HCT116 (cell line): Measurements from ENCODE around the gene TACC2. TPM values are rescaled to one million over a fixed set of nuclear protein-coding genes. Genes with fewer than 3 reads are reported as not detected.

Source experiments
- ATAC-seq: fragments of 200-7000 bp; cut with Tn5 transposase; 2 replicates; pipeline ENCODE4 v1.9.1; 2020; ENCODE audit warnings: mild to moderate bottlenecking, moderate library complexity
- BruUV-seq: library from RNA; stranded (reverse); fragments of 400-500 nt; replicated peaks from 2 replicates; lab custom pipeline; 2021; lab: Mats Ljungman, UMichigan
- CTCF ChIA-PET: fragments of 300-600 bp; sonication (Branson Sonifier 250); formaldehyde crosslinking; loops from one replicate; lab custom pipeline; 2021; ENCODE audit warnings: antibody characterized with exemption; lab: Charles Lee
- POLR2A ChIA-PET: fragments of 300-600, 350-600 bp; sonication (Branson Sonifier 250); formaldehyde crosslinking; loops from one replicate; lab custom pipeline; 2021; ENCODE audit warnings: antibody characterized with exemption; lab: Charles Lee
- RAD21 ChIA-PET, 2 experiments: fragments of 300-600 bp; sonication (Branson Sonifier 250); formaldehyde crosslinking; loops; one replicate each; lab custom pipeline; 2023; ENCODE audit warnings: low total read pairs in 2 of 2; ENCODE audit not compliant: uncharacterized antibody in 2 of 2, unreplicated experiment in 2 of 2, low non-redundant PET in 1 of 2; lab: Charles Lee
- DNase-seq: peaks from one replicate; pipeline ENCODE4 v3.0.0-alpha.2; 2010; ENCODE audit warnings: low read depth, low spot score
- H2AFZ ChIP-seq: fragments of 200-600 bp; shearing (Covaris generic), sonication (generic); 2 replicates; pipeline ENCODE4 v1.6.1; 2017; ENCODE audit warnings: low read depth, mixed run types, mixed read lengths, antibody characterized with exemption, low read length; ENCODE audit not compliant: poor library complexity, severe bottlenecking
- H3K27ac ChIP-seq: 2 replicates; pipeline ENCODE4 v1.5.1; 2012; ENCODE audit warnings: low read depth, low read length
- H3K27me3 ChIP-seq: fragments of 200-600 bp; sonication (generic); 2 replicates; pipeline ENCODE4 v1.6.1; 2016; ENCODE audit warnings: mixed run types, low read length, mixed read lengths; ENCODE audit not compliant: insufficient read depth
- H3K36me3 ChIP-seq, 2 experiments: fragments of 200-500 bp in 1 of 2; fragments of 200-600 bp in 1 of 2; sonication (Bioruptor generic) in 1 of 2; sonication (generic) in 1 of 2; 2 replicates each; pipeline versions ENCODE4 v1.5.1 to v1.6.1; 2014 to 2016; ENCODE audit warnings: low read length in 2 of 2, inconsistent platforms in 1 of 2, mixed read lengths in 1 of 2, mixed run types in 1 of 2; ENCODE audit not compliant: insufficient read depth in 2 of 2, control insufficient read depth in 1 of 2
- H3K4me1 ChIP-seq, 2 experiments: fragments of 200-600 bp in 1 of 2; sonication (generic) in 1 of 2; 2 replicates each; pipeline versions ENCODE4 v1.5.1 to v1.6.1; 2012 to 2017; ENCODE audit warnings: low read length in 2 of 2, inconsistent platforms in 1 of 2, mild to moderate bottlenecking in 1 of 2, mixed read lengths in 1 of 2, mixed run types in 1 of 2, moderate library complexity in 1 of 2; ENCODE audit not compliant: insufficient read depth in 2 of 2, control insufficient read depth in 1 of 2
- H3K4me2 ChIP-seq: fragments of 200-600 bp; sonication (generic); 2 replicates; pipeline ENCODE4 v1.6.1; 2017; ENCODE audit warnings: mixed run types, low read length, mixed read lengths
- H3K4me3 ChIP-seq, 2 experiments: fragments of 200-600 bp in 1 of 2; sonication (generic) in 1 of 2; replicated peaks in 1 of 2; 2 replicates each; pipeline ENCODE4 v1.5.1; 2011 to 2016; ENCODE audit warnings: low read length in 2 of 2, control low read depth in 1 of 2, low read depth in 1 of 2, mild to moderate bottlenecking in 1 of 2, mixed read lengths in 1 of 2, mixed run types in 1 of 2
- H3K79me2 ChIP-seq: fragments of 200-600 bp; sonication (generic); 2 replicates; pipeline ENCODE4 v1.6.1; 2017; ENCODE audit warnings: mild to moderate bottlenecking, mixed run types, low read length, moderate library complexity, mixed read lengths; ENCODE audit not compliant: insufficient read depth
- H3K9ac ChIP-seq: fragments of 200-600 bp; sonication (generic); 2 replicates; pipeline ENCODE4 v1.6.1; 2016; ENCODE audit warnings: low read length, mixed read lengths
- H3K9me2 ChIP-seq: fragments of 200-600 bp; sonication (generic), shearing (Covaris generic); 2 replicates; pipeline ENCODE4 v1.6.1; 2017; ENCODE audit warnings: mixed run types, mild to moderate bottlenecking, moderate library complexity; ENCODE audit not compliant: insufficient read depth
- H3K9me3 ChIP-seq, 2 experiments: fragments of 200-500 bp in 1 of 2; fragments of 200-600 bp in 1 of 2; sonication (Bioruptor generic) in 1 of 2; sonication (generic) in 1 of 2; 2 replicates each; pipeline ENCODE4 v1.6.1; 2014 to 2017; ENCODE audit warnings: low read length in 2 of 2, mixed read lengths in 2 of 2, inconsistent platforms in 1 of 2, low read depth in 1 of 2, mild to moderate bottlenecking in 1 of 2, mixed run types in 1 of 2, moderate library complexity in 1 of 2; ENCODE audit not compliant: control insufficient read depth in 1 of 2, insufficient read depth in 1 of 2
- H4K20me1 ChIP-seq: fragments of 200-600 bp; sonication (generic), shearing (Covaris generic); 2 replicates; pipeline ENCODE4 v1.6.1; 2017; ENCODE audit warnings: mixed run types, mild to moderate bottlenecking, moderate library complexity; ENCODE audit not compliant: insufficient read depth
- CBX3 ChIP-seq: IDR thresholded peaks from 2 replicates; pipeline ENCODE4 v1.6.1; 2012; ENCODE audit warnings: low read depth
- CEBPB ChIP-seq: IDR thresholded peaks from 2 replicates; pipeline ENCODE4 v1.6.1; 2012; ENCODE audit warnings: low read depth
- CTCF ChIP-seq, 3 experiments: fragments of 200-600 bp in 1 of 3; sonication (generic) in 1 of 3; IDR thresholded peaks in 2 of 3; conservative IDR thresholded peaks in 1 of 3; 2 replicates each; pipeline ENCODE4 v1.5.1; 2012 to 2017; ENCODE audit warnings: low read depth in 2 of 3, low read length in 2 of 3, antibody characterized with exemption in 1 of 3, borderline replicate concordance in 1 of 3, control low read depth in 1 of 3, mild to moderate bottlenecking in 1 of 3, mixed read lengths in 1 of 3, mixed run types in 1 of 3, moderate library complexity in 1 of 3; ENCODE audit not compliant: insufficient read depth in 1 of 3
- EGR1 ChIP-seq: IDR thresholded peaks from 2 replicates; pipeline ENCODE4 v1.6.1; 2012; ENCODE audit warnings: low read depth
- ELF1 ChIP-seq: IDR thresholded peaks from 2 replicates; pipeline ENCODE4 v1.6.1; 2012; ENCODE audit warnings: low read depth, borderline replicate concordance
- EZH2phosphoT487 ChIP-seq: fragments of 200-600 bp; IDR thresholded peaks from 2 replicates; pipeline ENCODE4 v1.6.1; 2018; ENCODE audit warnings: antibody characterized with exemption, borderline replicate concordance
- FOSL1 ChIP-seq: IDR thresholded peaks from 2 replicates; pipeline ENCODE4 v1.6.1; 2012; ENCODE audit warnings: low read depth
- JUND ChIP-seq: IDR thresholded peaks from 2 replicates; pipeline ENCODE4 v1.6.1; 2012
- RAD21 ChIP-seq: IDR thresholded peaks from 2 replicates; pipeline ENCODE4 v1.6.1; 2012; ENCODE audit warnings: low read depth, mild to moderate bottlenecking
- REST ChIP-seq: IDR thresholded peaks from 2 replicates; pipeline ENCODE4 v1.6.1; 2012; ENCODE audit warnings: low read depth
- SP1 ChIP-seq: IDR thresholded peaks from 2 replicates; pipeline ENCODE4 v1.6.1; 2012; ENCODE audit warnings: low read depth
- TCF7L2 ChIP-seq: IDR thresholded peaks from 2 replicates; pipeline ENCODE4 v1.7.0; 2011; ENCODE audit warnings: borderline replicate concordance, inconsistent platforms; ENCODE audit not compliant: insufficient read depth, insufficient read length; ENCODE audit errors: extremely low read depth
- YY1 ChIP-seq: IDR thresholded peaks from 2 replicates; pipeline ENCODE4 v1.6.1; 2011; ENCODE audit warnings: low read length, low read depth, moderate library complexity, mild to moderate bottlenecking; ENCODE audit not compliant: insufficient replicate concordance; ENCODE audit errors: extremely low read depth
- ZBTB33 ChIP-seq: IDR thresholded peaks from 2 replicates; pipeline ENCODE4 v1.6.1; 2011; ENCODE audit warnings: mild to moderate bottlenecking, low read length, moderate library complexity; ENCODE audit not compliant: insufficient replicate concordance; ENCODE audit errors: extremely low read depth
- ZFX ChIP-seq: fragments of 450-650 bp; IDR thresholded peaks from 2 replicates; pipeline ENCODE4 v1.6.1; 2017
- ZNF274 ChIP-seq: fragments of 200-500 bp; sonication (Bioruptor generic); IDR thresholded peaks from 2 replicates; pipeline ENCODE4 v1.6.1; 2014; ENCODE audit warnings: mild to moderate bottlenecking, low read depth, low read length, inconsistent platforms
- intact Hi-C: fragments of 100-400 bp; cut with micrococcal nuclease; formaldehyde crosslinking; loops from 2 replicates; pipeline ENCODE4 v1.10.0; 2022
- total RNA-seq: library from RNA; stranded (reverse); gene quantifications from one replicate; pipeline ENCODE4 v1.2.1, GENCODE V29; 2021; ENCODE audit not compliant: unreplicated experiment

The TACC2 gene
- total RNA-seq, 1 experiment from 2014 or later, result 38.6 TPM

GRCh38 chr10:122298206-122298597 lies 309.2 kb downstream of the TACC2 start:
- no peaks in the 10 kb centered on the region for H3K36me3 ChIP-seq
- BruUV-seq, result no TSS peak
- ChIA-PET CTCF (interaction anchor here (0.9 to 3.2 kb wide), 29 partner anchors 10 to 406 kb away, joined by 3 to 150 read pairs (median 6); partner anchors contain the start of gene PLEKHA1), RAD21 (interaction anchor here (1.0 to 2.2 kb wide), 12 partner anchors 10 to 267 kb away, joined by 3 to 22 read pairs (median 6); partner anchors contain the start of gene PLEKHA1 (in 1 of the 2)), POLR2A (interaction anchor here (0.8 to 1.6 kb wide), 5 partner anchors 10 to 267 kb away, joined by 3 to 6 read pairs (median 4); no protein-coding TSS in a partner anchor)
- no peaks in the 10 kb centered on the region for H3K79me2 ChIP-seq
- intact Hi-C loops, result loop anchor here (1.0 to 2.0 kb wide), 5 partner anchors 45 to 405 kb away; no protein-coding TSS in a partner anchor
- H3K27ac ChIP-seq, result no peak overlapping the region
- no peaks in the 10 kb centered on the region for H3K27me3 ChIP-seq
- H2AFZ ChIP-seq, result no peak overlapping the region
- H4K20me1 ChIP-seq, result no peaks in the 10 kb centered on the region
- no peaks in the 10 kb centered on the region for H3K9me2 ChIP-seq
- ATAC-seq (no peak), DNase-seq (no peak)
- no peaks in the 10 kb centered on the region for H3K9me3 ChIP-seq
- H3K4me2 ChIP-seq, result peak overlapping the region; percentile 62; the same call in 1 of the 2 replicates
- peaks cover 0 to 24% of the 10 kb centered on the region in 2 experiments; a peak in 2 of 4 replicates for H3K4me1 ChIP-seq
- H3K4me3 ChIP-seq, result no peak overlapping the region
- TF ChIP-seq ZBTB33, result no peak
- no peak for TF ChIP-seq YY1
- TF ChIP-seq RAD21, result no peak
- no peak for TF ChIP-seq ZNF274
- no peak for TF ChIP-seq ZFX
- no peak for TF ChIP-seq FOSL1
- TF ChIP-seq SP1, result no peak
- TF ChIP-seq TCF7L2, result no peak
- TF ChIP-seq EGR1, result no peak
- no peak for TF ChIP-seq JUND
- no peak for TF ChIP-seq CBX3
- TF ChIP-seq ELF1, result no peak
- no peak for TF ChIP-seq CEBPB
- TF ChIP-seq EZH2phosphoT487, result no peak
- no peak for TF ChIP-seq CTCF (IDR thresholded peaks at IDR 0.05 in 2 of 3, conservative IDR thresholded peaks at IDR 0.05 in 1 of 3; ENCODE audit: borderline replicate concordance in 1 of 3, insufficient read depth in 1 of 3, low read depth in 2 of 3, low read length in 2 of 3)
- TF ChIP-seq REST, result no peak
- H3K9ac ChIP-seq, result no peak overlapping the region
